ENCODE results near the gene DOCK2.

DOCK2 gene

GRCh38 chr5:170109059-170110031 is 472.3 kb downstream of the DOCK2 start:
- no peak for DNase-seq

- no peak for DNase-seq
These were observed 473.5 kb downstream of the DOCK2 start for GRCh38 chr5:170110403-170111087.

DNA sequence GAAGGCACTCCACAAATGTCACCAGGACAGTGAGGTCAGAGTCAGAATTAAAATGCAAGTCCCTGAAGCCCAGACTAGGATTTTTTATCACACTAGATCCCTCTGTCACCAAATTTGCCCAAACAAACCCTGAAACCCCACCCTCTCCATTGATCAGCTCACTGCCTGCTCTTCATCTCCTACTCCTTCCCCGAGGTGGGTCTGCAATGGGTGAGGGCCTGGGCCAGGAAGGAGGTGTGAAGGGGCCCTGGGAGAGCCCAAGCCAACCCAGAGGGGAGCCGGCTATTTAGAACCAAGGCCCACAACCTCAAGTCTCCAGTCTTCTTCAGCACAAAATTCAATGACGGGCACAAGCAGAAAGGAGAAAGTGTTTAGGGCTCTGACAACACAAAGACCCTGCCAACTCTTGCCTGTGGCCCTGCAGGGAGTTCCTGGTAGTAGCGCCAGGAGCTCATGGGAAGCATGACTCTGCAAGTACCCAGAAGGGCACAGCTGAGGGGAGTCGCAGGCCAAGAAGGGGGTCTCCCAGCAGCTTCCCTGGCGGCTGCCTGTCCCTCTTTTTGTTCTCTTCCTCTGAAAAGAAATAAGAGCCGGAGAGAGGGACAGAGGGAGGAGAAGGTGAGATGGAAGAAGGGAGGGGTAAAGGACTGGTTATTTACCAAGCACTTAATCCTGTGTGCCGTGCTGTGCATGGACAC is 474.2 kb downstream of the DOCK2 start:
- DNase-seq = no peak

DNA sequence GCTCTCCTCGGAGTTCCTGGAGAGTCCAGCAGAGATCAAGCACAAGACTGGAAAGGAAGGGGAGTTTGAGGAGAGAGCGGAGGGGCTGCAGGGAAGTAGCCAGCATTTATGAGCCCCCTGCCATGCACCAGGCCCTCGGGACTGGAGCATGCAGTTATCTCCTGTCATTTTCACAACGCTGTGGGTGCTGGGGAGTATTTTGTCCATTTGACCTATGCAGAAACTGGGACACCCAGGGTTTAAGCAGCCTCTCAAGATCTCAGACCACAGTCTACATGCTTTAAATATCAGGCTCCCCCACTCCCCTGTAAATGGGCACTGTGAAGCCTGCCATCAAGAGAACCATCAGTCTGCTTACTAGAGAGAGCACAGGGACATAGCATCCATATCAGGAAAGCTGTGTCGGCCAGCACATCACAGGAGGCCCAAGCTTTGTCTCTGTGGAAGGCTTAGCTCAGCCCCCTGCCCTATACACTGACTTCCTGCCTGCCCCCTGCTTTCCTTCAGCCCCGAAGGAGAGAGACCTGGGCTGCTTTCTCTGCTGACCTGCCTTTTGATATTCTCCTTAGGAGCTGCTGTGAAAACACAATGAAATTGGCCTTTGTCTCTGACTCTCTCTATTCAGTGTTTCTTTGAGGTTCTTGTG is 475.9 kb downstream of the DOCK2 start:
- no peak for DNase-seq

GRCh38 chr5:170113522-170113900 is 476.4 kb downstream of the DOCK2 start:
- DNase-seq = no peak

- no peak for DNase-seq
These were observed 477.2 kb downstream of the DOCK2 start for GRCh38 chr5:170114271-170114670.

DNA sequence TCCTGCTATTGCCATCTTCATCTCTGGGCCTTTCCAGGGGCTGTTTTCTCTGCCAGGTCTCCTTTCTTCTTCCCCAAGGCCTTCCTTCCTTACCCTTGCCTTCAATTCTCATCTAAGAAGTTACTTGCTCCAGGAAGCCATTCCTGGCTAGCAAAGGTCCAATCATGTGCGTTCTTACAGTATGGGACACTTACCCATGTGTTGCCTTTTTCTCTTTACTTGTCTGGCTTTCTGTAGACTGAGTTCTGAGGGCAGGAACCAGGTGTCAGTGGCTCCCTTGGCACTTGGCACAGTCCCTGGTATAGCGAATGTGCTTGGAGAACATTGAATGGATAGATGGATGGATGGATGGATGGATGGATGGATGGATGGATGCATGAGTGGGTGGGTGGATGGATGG is 478.9 kb downstream of the DOCK2 start:
- no peak for DNase-seq

DNA sequence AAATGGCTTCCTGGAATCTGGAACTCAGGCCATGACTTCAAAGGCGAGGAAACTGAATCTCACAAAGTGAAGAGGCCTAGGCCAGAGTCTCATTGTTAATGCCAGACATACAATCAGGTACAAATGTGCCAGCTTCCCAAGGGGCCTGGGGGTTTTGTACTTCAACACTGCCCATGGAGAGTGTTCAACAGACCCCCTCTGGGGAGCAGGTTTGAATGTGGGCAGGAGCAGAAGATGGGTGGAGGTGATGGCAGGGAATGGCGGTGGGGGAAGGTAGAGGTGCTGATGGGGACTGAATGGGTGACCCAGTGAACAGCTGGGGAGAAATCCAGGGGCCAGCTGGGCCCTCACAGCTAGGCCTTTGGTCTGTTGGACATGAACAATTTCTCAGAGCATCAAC is 480.7 kb downstream of the DOCK2 start:
- DNase-seq = no peak

DNA sequence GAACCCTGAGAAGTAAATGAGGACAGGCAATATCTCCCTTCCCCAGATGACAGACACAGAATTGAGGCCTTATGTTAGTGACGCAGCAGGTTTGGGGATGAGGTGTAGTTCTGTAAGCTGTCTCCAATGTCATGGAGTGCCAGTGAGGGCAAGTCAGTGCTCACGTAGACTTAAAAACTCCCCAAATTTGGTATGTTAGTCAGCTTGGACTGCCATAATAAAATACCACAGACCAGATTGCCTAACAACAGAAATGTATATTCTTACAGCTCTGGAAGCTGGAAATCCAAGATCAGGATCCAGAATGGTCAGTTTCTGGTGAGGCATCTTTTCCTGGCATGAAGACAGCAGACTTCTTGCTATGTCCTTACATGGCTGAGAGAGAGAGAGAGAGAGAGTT is 483.5 kb downstream of the DOCK2 start:
- DNase-seq = no peak

DNA sequence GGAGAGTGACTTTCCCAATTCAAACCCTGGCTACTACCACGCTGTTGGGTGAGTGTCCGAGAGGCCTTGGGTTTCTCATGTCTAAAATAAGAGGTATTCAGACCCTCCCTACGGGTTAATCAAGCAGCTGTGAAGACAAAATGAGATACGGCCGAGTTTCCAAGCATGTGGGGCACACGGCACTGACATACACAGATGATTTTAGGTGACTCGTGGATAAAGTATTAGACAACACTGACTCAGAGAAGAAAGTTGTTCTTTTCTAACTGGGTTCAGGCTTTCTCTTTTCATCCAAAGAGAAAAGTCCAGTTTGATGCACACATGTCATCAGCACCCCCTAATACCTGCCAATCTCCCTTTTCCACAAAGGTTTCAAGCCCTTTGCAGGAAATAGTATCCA is 484.2 kb downstream of the DOCK2 start:
- DNase-seq = no peak

GRCh38 chr5:170126061-170126460 is 489.0 kb downstream of the DOCK2 start:
- no peak for DNase-seq

GRCh38 chr5:170126626-170127025 is 489.6 kb downstream of the DOCK2 start:
- DNase-seq = no peak

- no peak for DNase-seq
These were observed 494.2 kb downstream of the DOCK2 start for GRCh38 chr5:170131235-170131634.

DNA sequence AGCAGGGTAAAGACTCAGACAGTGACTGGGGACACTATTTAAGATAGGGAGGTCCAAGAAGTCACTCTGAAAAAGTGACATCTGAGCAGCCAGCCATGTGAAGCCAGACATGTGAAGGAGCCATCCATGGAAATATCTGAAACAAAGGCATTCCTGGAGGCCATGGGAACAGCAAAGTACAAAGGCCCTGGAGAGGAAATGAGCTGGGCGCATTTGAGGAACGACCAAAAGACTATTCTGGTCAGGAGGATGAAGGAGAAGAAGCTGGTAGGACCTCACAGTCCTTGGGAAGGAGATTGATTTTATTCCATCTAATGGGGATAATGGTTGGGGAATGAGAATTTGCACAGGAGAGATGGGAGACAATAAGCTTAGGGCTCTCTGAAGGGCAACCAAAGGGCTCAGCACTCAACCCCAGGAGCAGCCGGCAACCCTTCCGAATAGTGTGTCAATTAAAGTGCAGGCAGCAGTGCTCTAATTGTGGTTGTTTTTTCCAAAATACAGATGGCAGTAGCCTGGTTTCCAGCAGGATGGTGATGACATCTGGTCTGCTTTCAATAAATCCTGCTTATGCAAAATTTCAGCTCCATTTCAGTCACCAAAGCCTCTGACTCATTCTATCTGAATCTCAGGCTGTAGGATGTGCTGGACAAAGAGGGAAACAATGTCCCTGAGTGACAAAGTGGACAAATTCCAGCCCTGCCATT is 495.3 kb downstream of the DOCK2 start:
- DNase-seq = no peak

Data from stimulated activated CD4-positive, alpha-beta T cell treated with anti-CD3 and anti-CD28 coated beads, Interleukin-4, amount 100 ng/mL, for 24 hours (primary cell).